GM18520 (cell line): ENCODE measurements around the gene ATP11A.
"Not testable (repeated sequence)": the region's sequence is repeated elsewhere in the genome, so short reads cannot be mapped to it uniquely, and the experiment has no call there.

Experiments used
- ATAC-seq: cut with Tn5 transposase; IDR thresholded peaks from one replicate; pipeline ENCODE4 v1.9.1; 2021; ENCODE audit not compliant: unreplicated experiment

ATP11A gene

GRCh38 chr13:112873851-112874750 is 184.3 kb downstream of the ATP11A start:
- peak; percentile 77 for ATAC-seq

GRCh38 chr13:112874751-112875300 is 185.0 kb downstream of the ATP11A start:
- ATAC-seq = no peak

GRCh38 chr13:112875627-112876026 is 185.8 kb downstream of the ATP11A start:
- ATAC-seq = no peak

GRCh38 chr13:112876305-112877000 is 186.6 kb downstream of the ATP11A start:
- ATAC-seq = no peak

GRCh38 chr13:112877066-112877465 is 187.2 kb downstream of the ATP11A start:
- ATAC-seq = no peak

- no peak for ATAC-seq
Observed at GRCh38 chr13:112877539-112877938, 187.7 kb downstream of the ATP11A start.

- no peak for ATAC-seq
Observed at GRCh38 chr13:112877976-112878955, 188.4 kb downstream of the ATP11A start.

GRCh38 chr13:112879283-112879833 is 189.5 kb downstream of the ATP11A start:
- ATAC-seq = no peak

GRCh38 chr13:112880221-112880641 is 190.4 kb downstream of the ATP11A start:
- ATAC-seq = no peak

- ATAC-seq = no peak
Observed at GRCh38 chr13:112880976-112881540, 191.2 kb downstream of the ATP11A start.

- ATAC-seq = no peak
Observed at GRCh38 chr13:112881656-112882554, 192.1 kb downstream of the ATP11A start.

GRCh38 chr13:112882555-112883024 is 192.8 kb downstream of the ATP11A start:
- no peak for ATAC-seq

- ATAC-seq = no peak
Observed at GRCh38 chr13:112883241-112883945, 193.6 kb downstream of the ATP11A start.

- ATAC-seq = not testable (repeated sequence)
Observed at GRCh38 chr13:112884700-112885099, 194.9 kb downstream of the ATP11A start.

GRCh38 chr13:112885242-112885781 is 195.5 kb downstream of the ATP11A start:
- ATAC-seq = no peak

GRCh38 chr13:112885782-112886268 is 196.0 kb downstream of the ATP11A start:
- ATAC-seq = no peak

- ATAC-seq = no peak
Observed at GRCh38 chr13:112887151-112887550, 197.3 kb downstream of the ATP11A start.

GRCh38 chr13:112887557-112887991 is 197.7 kb downstream of the ATP11A start:
- ATAC-seq = no peak
